HT1080 (cell line): Measurements from ENCODE around the gene MTG1. TPM values are rescaled to one million over a fixed set of nuclear protein-coding genes. Genes with fewer than 3 reads are reported as not detected.
"Not testable (repeated sequence)": the region's sequence is repeated elsewhere in the genome, so short reads cannot be mapped to it uniquely, and the experiment has no call there.

ENCODE experiments used
- DNase-seq: peaks from one replicate; pipeline ENCODE4 v3.0.0-alpha.2; 2015; ENCODE audit warnings: low read depth
- small RNA-seq: library from RNA; depleted of rRNA; stranded (forward); fragments of <200 nt; gene quantifications from one replicate; pipeline ENCODE3, GENCODE V24; 2014
- total RNA-seq: library from RNA; depleted of rRNA; stranded (reverse); fragments of >200 nt; shearing (Covaris generic); gene quantifications from 2 replicates; pipeline ENCODE4 v1.2.3, GENCODE V29; 2014; rRNA removed

MTG1 gene
- total RNA-seq, 1 experiment from 2014 or later, result 54.1 TPM

- no peak for DNase-seq
Measured at GRCh38 chr10:133465191-133465949, 71.4 kb downstream of the MTG1 start.

- no peak for DNase-seq
Measured at GRCh38 chr10:133465950-133466474, 72.1 kb downstream of the MTG1 start.

- DNase-seq, result no peak
Measured at GRCh38 chr10:133466683-133467275, 72.8 kb downstream of the MTG1 start.

- DNase-seq, result no peak
Measured at GRCh38 chr10:133467286-133467911, 73.4 kb downstream of the MTG1 start.

GRCh38 chr10:133469205-133469604 is 75.2 kb downstream of the MTG1 start:
- not testable (repeated sequence) for DNase-seq

DNA sequence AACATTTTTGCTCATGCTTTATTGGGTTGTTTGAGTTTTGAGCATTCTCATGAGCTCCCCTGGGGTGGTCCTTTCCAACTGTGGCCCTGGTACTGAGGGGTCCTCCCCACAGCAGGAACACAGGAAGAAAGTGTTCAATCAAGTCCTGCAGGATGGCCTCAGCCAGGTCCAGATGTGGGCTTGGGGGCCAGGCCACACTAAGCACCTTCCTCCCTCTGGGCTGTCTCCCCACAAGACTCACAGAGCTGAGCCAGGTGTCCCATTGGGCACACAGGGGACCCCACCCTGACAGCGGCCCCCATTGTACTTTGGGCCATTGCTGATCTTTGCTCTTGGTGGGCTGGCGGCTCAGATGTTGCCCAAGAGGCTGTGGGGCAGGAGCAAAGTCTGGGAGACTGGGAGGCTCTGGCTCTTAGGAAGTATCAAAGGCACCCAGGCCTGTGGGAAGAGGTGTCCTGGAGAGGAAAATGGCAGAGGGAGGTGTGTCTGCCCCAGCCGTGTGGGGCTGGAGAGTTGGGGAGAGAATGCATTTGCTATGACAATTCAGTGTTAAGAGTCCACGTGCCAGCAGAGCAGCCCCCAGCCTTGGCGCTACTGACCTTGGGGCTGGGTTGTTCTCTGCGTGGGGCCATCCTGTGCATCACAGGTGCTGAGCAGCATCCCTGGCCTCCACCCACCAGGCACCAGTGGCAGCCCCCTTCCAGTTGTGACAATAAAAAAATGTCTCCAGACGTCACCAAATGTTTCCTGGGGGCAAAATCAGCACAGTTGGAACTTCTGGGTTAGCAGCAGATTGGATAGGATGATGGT is 77.5 kb downstream of the MTG1 start:
- no peak for DNase-seq

Small RNA genes lying within 50 kb of the gene (small RNA-seq; reads per million reads assigned to genes)
- gene AL360181.4, result not detected
- gene BANF1P2, result not detected
- gene MIR3944, result not detected

Other genes with a start within 250 kb of the MTG1 start
- gene KNDC1, start 233.9 kb upstream of the MTG1 start, total RNA-seq, result not detected in 2 replicates
- not detected in 2 replicates for gene UTF1, start 163.9 kb upstream of the MTG1 start, total RNA-seq
- gene VENTX, start 156.3 kb upstream of the MTG1 start, total RNA-seq, result 0.03 and 0.13 TPM in 2 replicates
- 1.6 and 4.2 TPM in 2 replicates for gene ADAM8, start 117.3 kb upstream of the MTG1 start, total RNA-seq
- gene TUBGCP2, start 85.3 kb upstream of the MTG1 start, total RNA-seq, result 119 and 127 TPM in 2 replicates
- 102 and 108 TPM in 2 replicates for gene ZNF511, start 85.2 kb upstream of the MTG1 start, total RNA-seq
- 1.7 TPM in 1 of 2 replicates, not detected in the other for gene CALY, start 57.3 kb upstream of the MTG1 start, total RNA-seq
- not detected in 2 replicates for gene PRAP1, start 46.8 kb upstream of the MTG1 start, total RNA-seq
- gene FUOM, start 36.1 kb upstream of the MTG1 start, total RNA-seq, result 31.5 and 48.4 TPM in 2 replicates
- gene ECHS1, start 20.8 kb upstream of the MTG1 start, total RNA-seq, result 107 and 109 TPM in 2 replicates
- 0.43 and 0.70 TPM in 2 replicates for gene PAOX, start 14.9 kb upstream of the MTG1 start, total RNA-seq
- not detected in 2 replicates for gene SPRN, start 30.5 kb downstream of the MTG1 start, total RNA-seq
- 0.80 and 1.3 TPM in 2 replicates for gene SCART1, start 59.8 kb downstream of the MTG1 start, total RNA-seq
- gene CYP2E1, start 133.2 kb downstream of the MTG1 start, total RNA-seq, result 1.2 and 1.4 TPM in 2 replicates
- gene SYCE1, start 171.4 kb downstream of the MTG1 start, total RNA-seq, result 2.6 and 3.7 TPM in 2 replicates
- gene FRG2B, start 232.6 kb downstream of the MTG1 start, total RNA-seq, result not detected in 2 replicates